Measurements from ENCODE around the gene VSTM2L. TPM values are rescaled to one million over a fixed set of nuclear protein-coding genes. Genes with fewer than 3 reads are reported as not detected.

VSTM2L gene
- total and polyA plus RNA-seq, 9 of the 15 experiments (the other 6 are each of a cell fraction or from before 2014, with no cell fraction given): not detected

DNA sequence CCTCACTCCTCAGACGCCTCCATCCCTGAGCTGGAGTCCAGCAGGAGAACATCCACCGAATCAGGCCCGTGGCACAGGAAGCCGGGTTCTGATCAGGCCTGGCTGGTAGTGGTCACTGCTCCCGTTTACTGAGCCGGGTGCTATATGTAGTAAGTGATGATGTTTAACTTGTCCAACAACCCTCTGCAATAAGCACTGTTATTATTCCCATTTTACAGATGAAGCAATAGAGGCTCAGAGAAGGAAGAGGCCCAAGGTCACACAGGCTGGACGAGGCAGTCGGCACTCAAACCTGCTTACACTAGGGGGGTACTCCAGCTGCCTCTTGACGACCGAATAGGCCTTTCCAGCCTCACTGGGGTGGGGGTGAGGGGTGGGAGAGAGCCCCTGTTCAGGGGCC, 14.3 kb upstream of the VSTM2L start:
- CTCF ChIA-PET (ENCODE audit: low intra/inter-chr PET ratio): no interaction called here
- H3K9me3 ChIP-seq (replicated peaks; ENCODE audit: control insufficient read depth, insufficient read depth, low read depth, low read length): no peaks in the 10 kb centered on the region
- no peak for ATAC-seq
- no peaks in the 10 kb centered on the region for H3K79me2 ChIP-seq (ENCODE audit: control insufficient read depth, insufficient read depth, low read length)
- H3K4me2 ChIP-seq (ENCODE audit: insufficient read depth, low read length): no peak overlapping the region
- POLR2A ChIA-PET: no interaction called here
- no peaks in the 10 kb centered on the region for H3K9me1 ChIP-seq (ENCODE audit: control insufficient read depth, insufficient read depth, low read length)
- H3K36me3 ChIP-seq (ENCODE audit: control insufficient read depth, insufficient read depth, low read length): no peaks in the 10 kb centered on the region
- no peak for FAIRE-seq
- BruUV-seq (replicated peaks): no TSS peak
- H3K4me3 ChIP-seq: no peak overlapping the region
- peaks cover 7% of the 10 kb centered on the region; the same call in 1 of the 2 replicates for H4K20me1 ChIP-seq (replicated peaks; ENCODE audit: control insufficient read depth, insufficient read depth, low read length)
- WGBS (ENCODE audit: insufficient coverage, low coverage, missing lambda C conversion rate): 9% methylated on average over 10 of the region's 10 CpGs
- peaks cover 19 to 81% of the 10 kb centered on the region in 2 experiments for H3K27me3 ChIP-seq (ENCODE audit: control insufficient read depth in 2 of 2, insufficient read depth in 2 of 2, low read length in 2 of 2)
- intact Hi-C loops (cut with micrococcal nuclease): no loop called here
- H2AFZ ChIP-seq (ENCODE audit: low read depth, low read length): no peak overlapping the region
- H3K9ac ChIP-seq (ENCODE audit: insufficient read depth in 1 of 2, low read depth in 2 of 2, low read length in 2 of 2): no peak overlapping the region
- no peak overlapping the region for H3K27ac ChIP-seq (ENCODE audit: extremely low read depth, low read depth, low read length)
- peaks cover 0 to 4% of the 10 kb centered on the region in 2 experiments; a peak in 2 of 5 replicates for H3K4me1 ChIP-seq (replicated peaks in 1 of 2; ENCODE audit: control insufficient read depth in 2 of 2, insufficient read depth in 2 of 2, low read length in 2 of 2)
- in situ Hi-C loops (cut with MboI): no loop called here
- no peak for DNase-seq (ENCODE audit: extremely low read depth in 1 of 4, low spot score in 3 of 4)
- no peak for TF ChIP-seq CSDE1 (IDR thresholded peaks at IDR 0.05)
- TF ChIP-seq CHD2 (IDR thresholded peaks at IDR 0.05; ENCODE audit: low read depth, low read length): no peak
- TF ChIP-seq GABPB1 (CRISPR knock-in tag; IDR thresholded peaks at IDR 0.05): no peak
- no peak for TF ChIP-seq ZNF407 (IDR thresholded peaks at IDR 0.05; ENCODE audit: low read depth)
- TF ChIP-seq ADNP (tag; IDR thresholded peaks at IDR 0.05): no peak; the same call in 1 of the 2 replicates
- TF ChIP-seq PRPF4 (IDR thresholded peaks at IDR 0.05; ENCODE audit: insufficient read depth, low read depth, low read length, poor library complexity, severe bottlenecking): no peak
- no peak for TF ChIP-seq ZNF830 (CRISPR knock-in tag; IDR thresholded peaks at IDR 0.05)
- no peak for TF ChIP-seq PHF21A (IDR thresholded peaks at IDR 0.05; ENCODE audit: borderline replicate concordance, low read depth)
- no peak for TF ChIP-seq KAT2B (IDR thresholded peaks at IDR 0.05; ENCODE audit: low read depth, low read length)
- TF ChIP-seq KLF1 (tag; IDR thresholded peaks at IDR 0.05): no peak
- no peak for TF ChIP-seq BCLAF1 (IDR thresholded peaks at IDR 0.05; ENCODE audit: borderline replicate concordance in 1 of 2, control insufficient read depth in 1 of 2, low read depth in 2 of 2, low read length in 1 of 2)
- TF ChIP-seq ZNF175 (CRISPR knock-in tag; IDR thresholded peaks at IDR 0.05; ENCODE audit: low read depth): no peak

Measured in K562 (cell line).